ENCODE results near the gene DLG5.

DLG5 gene

DNA sequence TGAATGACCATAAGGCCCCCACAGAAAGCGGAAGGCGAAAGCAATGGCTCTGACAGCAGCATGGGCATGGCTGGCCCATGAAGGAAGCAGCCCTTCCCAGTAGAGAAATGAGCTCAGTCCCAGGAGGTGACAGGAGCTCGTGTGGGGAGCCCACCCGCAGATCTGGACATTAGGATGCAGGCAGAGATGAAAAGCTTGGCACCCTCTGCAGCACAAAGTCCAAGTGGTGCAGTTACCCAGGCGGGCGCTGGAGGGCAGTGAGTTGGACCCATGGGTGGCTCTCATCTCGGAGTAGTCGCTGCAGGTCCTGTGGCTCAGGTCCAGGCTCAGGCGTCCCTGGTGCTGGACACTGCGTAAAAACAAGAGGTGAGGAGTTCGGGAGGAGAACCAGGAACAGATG, 109.0 kb downstream of the DLG5 start:
- TF ChIP-seq, protein P1, sequence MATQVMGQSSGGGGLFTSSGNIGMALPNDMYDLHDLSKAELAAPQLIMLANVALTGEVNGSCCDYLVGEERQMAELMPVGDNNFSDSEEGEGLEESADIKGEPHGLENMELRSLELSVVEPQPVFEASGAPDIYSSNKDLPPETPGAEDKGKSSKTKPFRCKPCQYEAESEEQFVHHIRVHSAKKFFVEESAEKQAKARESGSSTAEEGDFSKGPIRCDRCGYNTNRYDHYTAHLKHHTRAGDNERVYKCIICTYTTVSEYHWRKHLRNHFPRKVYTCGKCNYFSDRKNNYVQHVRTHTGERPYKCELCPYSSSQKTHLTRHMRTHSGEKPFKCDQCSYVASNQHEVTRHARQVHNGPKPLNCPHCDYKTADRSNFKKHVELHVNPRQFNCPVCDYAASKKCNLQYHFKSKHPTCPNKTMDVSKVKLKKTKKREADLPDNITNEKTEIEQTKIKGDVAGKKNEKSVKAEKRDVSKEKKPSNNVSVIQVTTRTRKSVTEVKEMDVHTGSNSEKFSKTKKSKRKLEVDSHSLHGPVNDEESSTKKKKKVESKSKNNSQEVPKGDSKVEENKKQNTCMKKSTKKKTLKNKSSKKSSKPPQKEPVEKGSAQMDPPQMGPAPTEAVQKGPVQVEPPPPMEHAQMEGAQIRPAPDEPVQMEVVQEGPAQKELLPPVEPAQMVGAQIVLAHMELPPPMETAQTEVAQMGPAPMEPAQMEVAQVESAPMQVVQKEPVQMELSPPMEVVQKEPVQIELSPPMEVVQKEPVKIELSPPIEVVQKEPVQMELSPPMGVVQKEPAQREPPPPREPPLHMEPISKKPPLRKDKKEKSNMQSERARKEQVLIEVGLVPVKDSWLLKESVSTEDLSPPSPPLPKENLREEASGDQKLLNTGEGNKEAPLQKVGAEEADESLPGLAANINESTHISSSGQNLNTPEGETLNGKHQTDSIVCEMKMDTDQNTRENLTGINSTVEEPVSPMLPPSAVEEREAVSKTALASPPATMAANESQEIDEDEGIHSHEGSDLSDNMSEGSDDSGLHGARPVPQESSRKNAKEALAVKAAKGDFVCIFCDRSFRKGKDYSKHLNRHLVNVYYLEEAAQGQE (IDR thresholded peaks at IDR 0.05; ENCODE audit: insufficient read depth in 1 of 2, low read depth in 2 of 2, low read length in 2 of 2): no peak
- no peak for TF ChIP-seq TAF1 (IDR thresholded peaks at IDR 0.05; ENCODE audit: borderline replicate concordance, insufficient read depth, low read length)

DNA sequence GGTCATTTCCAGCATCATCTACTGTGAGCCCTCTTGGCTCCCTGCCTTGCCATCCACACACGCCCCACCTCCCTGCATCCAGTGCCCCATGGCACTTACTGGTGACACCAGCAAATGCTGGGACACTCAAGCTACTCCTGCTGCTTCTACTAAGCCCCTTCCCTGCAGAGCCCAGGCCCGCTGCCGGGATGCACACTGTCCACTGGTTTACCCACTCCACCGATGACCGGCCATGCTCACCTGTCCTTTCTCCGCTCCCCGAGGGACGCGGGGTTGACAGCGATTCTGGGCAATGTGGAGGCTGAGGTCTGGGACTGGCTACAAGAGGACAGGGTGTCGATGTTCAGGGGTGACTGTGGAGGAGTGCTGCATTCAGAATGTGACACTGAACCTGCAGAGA, 110.2 kb downstream of the DLG5 start:
- TF ChIP-seq SIN3A (IDR thresholded peaks at IDR 0.05; ENCODE audit: borderline replicate concordance, insufficient read depth, low read length) (no peak), TAF1 (IDR thresholded peaks at IDR 0.05; ENCODE audit: borderline replicate concordance, insufficient read depth, low read length) (no peak), POLR2AphosphoS5 (IDR thresholded peaks at IDR 0.05; ENCODE audit: low read depth, low read length) (no peak), FOXP2 (optimal IDR thresholded peaks at IDR 0.05; ENCODE audit: borderline replicate concordance, extremely low read depth, extremely low read length, insufficient read depth) (no peak)
- TF ChIP-seq, protein P1 (IDR thresholded peaks at IDR 0.05; ENCODE audit: insufficient read depth in 1 of 2, low read depth in 2 of 2, low read length in 2 of 2): no peak

GRCh38 chr10:77812741-77813140, 113.8 kb downstream of the DLG5 start:
- no peak for TF ChIP-seq FOXP2 (optimal IDR thresholded peaks at IDR 0.05; ENCODE audit: borderline replicate concordance, extremely low read depth, extremely low read length, insufficient read depth)
- TF ChIP-seq, protein P1 (IDR thresholded peaks at IDR 0.05; ENCODE audit: insufficient read depth in 1 of 2, low read depth in 2 of 2, low read length in 2 of 2): no peak
- no peak for TF ChIP-seq SIN3A (IDR thresholded peaks at IDR 0.05; ENCODE audit: borderline replicate concordance, insufficient read depth, low read length)
- TF ChIP-seq TAF1 (IDR thresholded peaks at IDR 0.05; ENCODE audit: borderline replicate concordance, insufficient read depth, low read length): no peak
- TF ChIP-seq POLR2AphosphoS5 (IDR thresholded peaks at IDR 0.05; ENCODE audit: low read depth, low read length): no peak

GRCh38 chr10:77811831-77812430, 114.6 kb downstream of the DLG5 start:
- TF ChIP-seq TAF1 (IDR thresholded peaks at IDR 0.05; ENCODE audit: borderline replicate concordance, insufficient read depth, low read length): no peak
- TF ChIP-seq POLR2AphosphoS5 (IDR thresholded peaks at IDR 0.05; ENCODE audit: low read depth, low read length): no peak
- TF ChIP-seq FOXP2 (optimal IDR thresholded peaks at IDR 0.05; ENCODE audit: borderline replicate concordance, extremely low read depth, extremely low read length, insufficient read depth): no peak
- TF ChIP-seq SIN3A (IDR thresholded peaks at IDR 0.05; ENCODE audit: borderline replicate concordance, insufficient read depth, low read length): no peak
- TF ChIP-seq, protein P1 (IDR thresholded peaks at IDR 0.05; ENCODE audit: insufficient read depth in 1 of 2, low read depth in 2 of 2, low read length in 2 of 2): no peak

Measured in PFSK-1 (cell line).